ENCODE measurements around the gene PLCXD3.
A peak's percentile ranks its signal among the peaks of the same experiment; 100 is the strongest.

Gene PLCXD3, protein sequence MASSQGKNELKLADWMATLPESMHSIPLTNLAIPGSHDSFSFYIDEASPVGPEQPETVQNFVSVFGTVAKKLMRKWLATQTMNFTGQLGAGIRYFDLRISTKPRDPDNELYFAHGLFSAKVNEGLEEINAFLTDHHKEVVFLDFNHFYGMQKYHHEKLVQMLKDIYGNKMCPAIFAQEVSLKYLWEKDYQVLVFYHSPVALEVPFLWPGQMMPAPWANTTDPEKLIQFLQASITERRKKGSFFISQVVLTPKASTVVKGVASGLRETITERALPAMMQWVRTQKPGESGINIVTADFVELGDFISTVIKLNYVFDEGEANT

GRCh38 chr5:41510176-41510831 lies at the start of gene PLCXD3:
PLCXD3 (minus strand) TSS chr5:41510601; CDS start chr5:41510526, 75 bp downstream.
- DNase-seq (ENCODE audit: low spot score) = peak; percentile 22

GRCh38 chr5:41559184-41559583 lies 48.8 kb upstream of the PLCXD3 start:
- no peak for DNase-seq (ENCODE audit: low spot score)

DNA sequence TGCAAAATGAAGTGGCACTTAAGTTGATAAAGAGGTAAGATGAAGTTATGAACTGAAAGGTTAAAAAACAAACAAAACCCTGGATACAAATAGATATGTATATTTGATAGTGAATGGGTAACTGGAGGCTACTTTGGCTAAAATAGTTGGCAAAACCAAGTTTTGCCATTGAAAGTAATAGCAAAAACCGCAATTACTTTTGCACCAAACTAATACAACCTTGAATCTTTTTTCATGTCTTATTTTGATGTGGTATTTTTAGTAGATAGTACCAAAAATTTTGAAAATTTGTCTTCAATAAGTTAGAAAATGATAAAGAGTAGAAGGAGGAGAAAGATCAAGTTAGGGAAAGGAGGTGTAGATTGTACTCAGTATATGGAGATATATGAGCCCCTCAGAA lies 47.9 kb upstream of the PLCXD3 start:
- no peak for DNase-seq (ENCODE audit: low spot score)

DNA sequence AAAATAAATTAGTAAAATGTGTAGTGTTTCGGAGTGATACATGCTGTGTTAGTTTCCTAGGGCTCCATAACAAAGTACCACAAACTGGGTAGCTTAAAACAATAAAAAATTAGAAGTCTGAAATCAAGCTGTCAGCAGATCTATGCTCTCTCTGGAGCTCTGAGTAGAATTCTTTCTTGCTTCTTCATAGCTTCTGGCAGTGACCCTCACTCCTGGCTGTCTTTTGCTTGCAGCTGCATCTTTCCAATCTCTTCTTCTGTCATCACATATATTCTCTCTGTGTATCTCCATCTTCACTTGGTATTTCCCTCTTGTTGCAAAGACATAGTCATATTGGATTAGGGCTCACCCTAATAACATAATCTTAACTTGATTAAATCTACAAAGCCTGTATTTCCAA lies 37.6 kb upstream of the PLCXD3 start:
- DNase-seq (ENCODE audit: low spot score) = no peak

GRCh38 chr5:41542183-41542582 lies 31.8 kb upstream of the PLCXD3 start:
- DNase-seq (ENCODE audit: low spot score) = no peak

DNA sequence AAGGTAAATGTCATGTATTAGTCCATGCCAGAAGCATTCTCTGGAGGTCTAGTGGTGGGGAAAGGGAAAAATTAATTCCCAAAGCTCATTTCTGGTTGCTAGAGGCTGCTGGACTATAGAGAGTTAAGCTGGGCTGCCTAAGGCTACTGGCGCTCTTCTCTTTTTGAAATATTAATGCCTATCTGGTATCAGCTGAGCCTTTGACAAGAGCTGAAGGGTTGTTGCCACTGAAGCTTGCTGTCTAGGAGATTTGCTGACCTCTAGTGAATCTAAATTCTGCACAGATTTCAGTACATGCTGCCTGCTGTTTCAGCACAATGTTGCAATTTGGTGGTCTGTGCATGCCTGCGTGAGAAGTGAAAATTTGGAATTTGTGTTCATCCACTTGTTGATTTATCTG lies 29.1 kb upstream of the PLCXD3 start:
- no peak for DNase-seq (ENCODE audit: low spot score)

DNA sequence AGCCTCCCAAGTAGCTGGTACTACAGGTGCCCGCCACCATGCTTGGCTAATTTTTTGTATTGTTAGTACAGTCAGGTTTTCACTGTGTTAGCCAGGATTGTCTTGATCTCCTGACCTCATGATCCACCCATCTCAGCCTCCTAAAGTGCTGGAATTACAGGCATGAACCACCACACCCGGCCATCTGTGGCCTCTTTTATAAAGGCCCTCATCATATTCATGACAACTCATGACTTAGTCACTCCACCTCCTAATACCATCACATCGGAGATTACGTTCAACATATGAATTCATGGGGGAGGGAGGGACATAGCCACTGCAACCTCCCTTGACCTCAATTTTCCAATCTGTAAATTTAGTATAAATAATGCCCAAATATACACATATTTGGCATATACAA lies 27.2 kb upstream of the PLCXD3 start:
- DNase-seq (ENCODE audit: low spot score) = no peak

DNA sequence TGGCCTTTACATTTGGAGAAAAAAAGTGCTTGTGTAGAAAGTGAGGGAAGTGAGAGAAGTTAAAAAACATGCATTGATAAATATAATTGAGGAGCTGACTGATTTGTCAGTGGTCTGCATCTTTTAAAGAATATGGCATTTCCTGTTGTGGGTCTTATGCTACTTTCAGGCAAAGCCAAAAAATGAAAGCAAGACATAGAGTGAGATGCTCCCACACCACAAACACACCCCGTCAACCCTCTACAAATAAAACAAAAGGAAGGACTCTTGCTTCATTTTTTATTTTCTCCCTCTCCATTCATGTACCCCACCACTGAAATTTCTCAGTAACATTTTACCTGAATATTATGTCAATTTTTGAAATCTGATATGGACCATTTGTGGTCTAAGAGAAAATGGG lies 22.1 kb upstream of the PLCXD3 start:
- DNase-seq (ENCODE audit: low spot score) = no peak

- DNase-seq (ENCODE audit: low spot score) = peak; percentile 70
Measured at GRCh38 chr5:41527201-41527779, 16.9 kb upstream of the PLCXD3 start.

- no peak for DNase-seq (ENCODE audit: low spot score)
Measured at GRCh38 chr5:41526699-41527098, 16.3 kb upstream of the PLCXD3 start.

GRCh38 chr5:41524174-41524573 lies 13.8 kb upstream of the PLCXD3 start:
- no peak for DNase-seq (ENCODE audit: low spot score)

GRCh38 chr5:41522193-41522786 lies 11.9 kb upstream of the PLCXD3 start:
- DNase-seq (ENCODE audit: low spot score) = no peak

- DNase-seq (ENCODE audit: low spot score) = no peak
Measured at GRCh38 chr5:41519801-41520200, 9.4 kb upstream of the PLCXD3 start.

- no peak for DNase-seq (ENCODE audit: low spot score)
Measured at GRCh38 chr5:41517909-41518308, 7.5 kb upstream of the PLCXD3 start.

- DNase-seq (ENCODE audit: low spot score) = no peak
Measured at GRCh38 chr5:41511241-41511640, 840 bp upstream of the PLCXD3 start.

- no peak for DNase-seq (ENCODE audit: low spot score)
Measured at GRCh38 chr5:41509399-41510175, 814 bp downstream of the PLCXD3 start.

DNA sequence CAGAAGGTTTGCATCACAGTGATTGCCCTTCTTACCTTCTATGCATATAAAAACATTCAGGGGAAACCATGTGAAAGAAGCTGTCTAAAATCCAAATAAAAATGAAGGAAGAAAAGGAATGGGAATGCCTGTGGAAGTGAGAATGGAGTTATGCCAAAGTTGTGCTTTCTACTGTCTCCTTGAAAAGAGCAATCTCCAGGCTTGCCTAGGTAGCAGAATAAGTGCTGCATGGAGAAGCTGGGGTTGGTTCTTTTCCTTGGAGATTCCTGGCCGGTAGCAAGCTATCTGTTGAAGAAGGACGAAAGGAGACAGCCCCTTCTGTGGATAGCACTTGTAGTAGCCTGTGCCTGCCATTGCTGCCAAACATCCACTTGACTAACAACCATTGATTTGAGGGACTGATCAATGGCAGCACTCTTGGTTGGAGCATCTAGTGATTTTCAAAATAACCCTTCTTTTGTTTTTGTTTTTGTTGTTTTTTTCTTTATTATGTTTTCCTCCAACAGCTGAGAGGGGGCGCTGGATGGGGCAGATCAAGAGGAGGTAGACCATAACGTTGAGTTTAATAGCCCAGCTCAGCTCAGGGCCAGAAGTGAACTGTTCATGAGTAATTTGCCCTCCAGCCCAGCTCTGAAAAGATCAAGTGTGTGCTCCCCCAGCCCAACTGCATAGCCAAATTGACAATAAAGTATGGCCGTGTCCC lies 1.6 kb downstream of the PLCXD3 start:
- DNase-seq (ENCODE audit: low spot score) = no peak

GRCh38 chr5:41508186-41508585 lies 2.2 kb downstream of the PLCXD3 start:
- DNase-seq (ENCODE audit: low spot score) = no peak

DNA sequence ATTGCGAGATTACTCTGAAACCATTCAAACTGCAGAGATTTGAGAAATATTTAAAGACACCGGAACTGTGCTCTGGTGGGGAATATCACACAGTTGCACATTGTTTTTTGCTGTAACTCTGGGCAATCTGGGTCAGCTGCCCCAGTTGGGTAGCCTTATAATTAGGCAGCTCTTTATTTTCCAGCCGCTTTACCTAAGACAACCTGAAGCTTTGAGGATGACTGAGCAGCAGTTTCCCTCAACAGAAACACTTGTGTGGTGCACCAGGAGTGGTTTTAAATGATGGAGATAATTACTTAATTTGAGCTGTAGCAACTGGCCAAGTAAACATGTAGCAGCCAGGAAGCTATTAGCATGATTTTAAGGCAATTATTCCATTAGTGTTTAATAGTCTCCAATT lies 2.9 kb downstream of the PLCXD3 start:
- no peak for DNase-seq (ENCODE audit: low spot score)

DNA sequence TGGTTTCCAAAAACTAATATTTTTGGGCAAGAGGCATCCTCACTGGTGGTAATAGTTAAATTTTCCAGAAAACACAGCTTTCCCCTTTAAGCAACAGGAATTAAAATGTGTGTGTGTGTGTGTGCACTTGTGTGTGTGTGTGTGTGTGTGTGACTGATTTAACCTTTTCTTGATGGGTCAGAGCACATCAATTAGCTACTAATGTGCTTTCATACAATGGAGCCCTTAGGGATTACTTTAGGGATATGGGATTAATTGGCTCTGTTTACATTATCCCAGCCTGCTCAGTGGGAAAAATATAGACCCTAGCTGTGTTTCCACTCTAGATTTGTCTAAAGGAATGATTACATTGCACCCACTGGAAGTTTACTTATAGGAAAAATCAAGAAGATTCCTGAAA lies 6.5 kb downstream of the PLCXD3 start:
- DNase-seq (ENCODE audit: low spot score) = no peak

GRCh38 chr5:41503310-41503709 lies 7.1 kb downstream of the PLCXD3 start:
- no peak for DNase-seq (ENCODE audit: low spot score)

All from AG08396 (cell line).